Measurements from ENCODE around the gene NDUFB3.

DNA sequence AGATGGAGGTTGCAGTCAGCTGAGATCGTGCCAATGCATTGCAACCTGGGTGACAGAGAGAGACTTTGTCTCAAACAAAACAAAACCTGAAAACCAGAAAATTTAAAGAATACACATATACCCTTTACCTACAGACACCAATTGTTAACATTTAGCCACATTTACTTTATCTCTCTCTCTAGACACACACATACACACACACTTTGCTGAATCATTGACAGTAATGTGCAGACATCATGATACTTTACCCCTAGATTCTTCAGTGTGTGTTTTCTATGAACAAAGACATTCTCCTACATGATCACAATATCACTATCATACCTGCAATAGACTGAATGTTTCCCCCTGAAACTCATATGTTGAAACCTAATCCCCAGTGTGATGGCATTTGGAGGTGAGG is 34.0 kb downstream of the NDUFB3 start:
- TF ChIP-seq, protein P1, sequence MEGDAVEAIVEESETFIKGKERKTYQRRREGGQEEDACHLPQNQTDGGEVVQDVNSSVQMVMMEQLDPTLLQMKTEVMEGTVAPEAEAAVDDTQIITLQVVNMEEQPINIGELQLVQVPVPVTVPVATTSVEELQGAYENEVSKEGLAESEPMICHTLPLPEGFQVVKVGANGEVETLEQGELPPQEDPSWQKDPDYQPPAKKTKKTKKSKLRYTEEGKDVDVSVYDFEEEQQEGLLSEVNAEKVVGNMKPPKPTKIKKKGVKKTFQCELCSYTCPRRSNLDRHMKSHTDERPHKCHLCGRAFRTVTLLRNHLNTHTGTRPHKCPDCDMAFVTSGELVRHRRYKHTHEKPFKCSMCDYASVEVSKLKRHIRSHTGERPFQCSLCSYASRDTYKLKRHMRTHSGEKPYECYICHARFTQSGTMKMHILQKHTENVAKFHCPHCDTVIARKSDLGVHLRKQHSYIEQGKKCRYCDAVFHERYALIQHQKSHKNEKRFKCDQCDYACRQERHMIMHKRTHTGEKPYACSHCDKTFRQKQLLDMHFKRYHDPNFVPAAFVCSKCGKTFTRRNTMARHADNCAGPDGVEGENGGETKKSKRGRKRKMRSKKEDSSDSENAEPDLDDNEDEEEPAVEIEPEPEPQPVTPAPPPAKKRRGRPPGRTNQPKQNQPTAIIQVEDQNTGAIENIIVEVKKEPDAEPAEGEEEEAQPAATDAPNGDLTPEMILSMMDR (IDR thresholded peaks at IDR 0.05) = no peak
- no peak for TF ChIP-seq POLR2A (IDR thresholded peaks at IDR 0.05)
